HG03342 (cell line): ENCODE data around the gene TMEM179B.

ENCODE experiments used
- ATAC-seq: cut with Tn5 transposase; IDR thresholded peaks from one replicate; pipeline ENCODE4 v1.9.1; 2021; ENCODE audit warnings: mild to moderate bottlenecking, moderate library complexity; ENCODE audit not compliant: unreplicated experiment

TMEM179B gene

GRCh38 chr11:62831520-62832335 is 44.5 kb downstream of the TMEM179B start, which contains the start of gene STX5:
Gene STX5, minus strand, starts transcription at chr11:62832051. Its CDS starts 808 bp downstream, at chr11:62831243.
- ATAC-seq, result peak; percentile 83

DNA sequence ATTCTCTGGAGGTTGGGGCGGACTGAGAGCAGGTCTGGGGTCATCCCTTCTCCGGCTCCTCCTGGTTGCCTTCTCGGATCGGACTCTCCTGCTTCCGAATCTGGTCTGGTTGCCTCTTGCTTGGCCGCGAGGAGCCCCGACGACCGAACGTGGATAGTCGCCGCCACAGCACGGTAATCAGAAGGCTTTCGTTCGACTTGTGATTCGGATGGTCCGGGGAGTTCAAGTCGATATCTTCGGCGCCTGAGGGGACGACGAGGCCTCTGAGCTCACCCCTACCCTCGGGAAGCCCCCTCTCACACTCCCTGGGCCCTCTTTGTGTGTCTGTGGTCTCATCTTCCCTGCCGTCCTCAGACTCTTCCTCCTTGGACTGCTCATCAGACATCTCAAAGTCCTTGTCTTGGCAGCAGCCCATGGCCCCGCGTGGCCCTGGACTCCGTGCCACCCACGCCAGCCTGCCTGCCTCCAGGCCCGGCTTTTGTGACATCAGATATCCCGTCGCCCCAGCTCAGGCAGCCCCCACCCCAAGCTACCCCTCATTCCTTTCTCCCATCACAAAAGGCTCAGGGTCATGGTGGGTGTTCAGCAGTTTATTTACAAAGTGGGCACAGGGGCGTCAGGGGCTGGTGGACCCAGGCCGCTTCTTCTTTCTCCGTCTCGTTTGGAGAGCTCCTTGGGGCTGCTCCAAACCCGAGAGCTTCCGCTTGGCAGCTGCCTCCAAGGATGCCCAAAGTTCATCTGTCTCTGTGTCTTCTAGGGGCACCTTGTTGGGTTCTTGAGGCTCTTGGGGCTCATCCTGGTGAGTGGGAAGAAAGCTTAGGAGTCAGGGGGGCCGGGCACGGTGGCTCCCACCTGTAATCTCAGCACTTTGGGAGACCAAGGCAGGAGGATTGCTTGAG is 45.4 kb downstream of the TMEM179B start, which contains the start of gene TEX54:
TSS of gene TEX54 (minus strand) at position 506 of the 899 bp plus-strand sequence.
- peak; percentile 16 for ATAC-seq

DNA sequence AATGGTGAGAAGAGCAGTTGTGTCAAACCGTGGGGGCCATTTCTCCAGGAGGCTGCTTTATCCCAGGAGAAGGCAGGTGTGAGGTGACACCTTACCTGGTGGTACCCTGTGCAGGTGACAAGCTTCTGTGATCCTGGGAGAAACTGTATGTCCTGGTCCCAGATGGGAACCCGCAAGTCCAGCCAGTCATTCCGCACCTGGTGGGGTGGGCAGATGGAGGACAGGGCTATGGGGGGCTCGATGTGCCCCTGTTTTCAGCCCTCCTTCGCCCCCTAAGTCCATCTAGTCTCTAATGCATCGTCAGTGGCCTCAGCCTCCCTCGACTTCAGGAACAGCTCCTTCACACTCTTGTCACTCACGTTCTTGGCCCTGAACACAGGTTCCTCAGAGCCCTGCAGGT is 48.1 kb downstream of the TMEM179B start:
- ATAC-seq, result no peak

- peak; percentile 41 for ATAC-seq
These were observed 52.1 kb downstream of the TMEM179B start, which contains the start of gene WDR74 for GRCh38 chr11:62839050-62839945. Gene WDR74, minus strand, starts transcription at chr11:62839590. Its CDS starts 20 bp downstream, at chr11:62839570.
